Tongue (tissue), 2 donors: ENCODE data around the gene THAP11. TPM values are rescaled to one million over a fixed set of nuclear protein-coding genes. Genes with fewer than 3 reads are reported as not detected.
"Not testable (repeated sequence)": the region's sequence is repeated elsewhere in the genome, so short reads cannot be mapped to it uniquely, and the experiment has no call there.

Experiments
- DNase-seq: peaks from one replicate; pipeline ENCODE4 v3.0.0-alpha.2; 2015
- total RNA-seq: library from RNA; depleted of rRNA; stranded (reverse); fragments of >200 nt; gene quantifications from one replicate; pipeline ENCODE4 v1.2.3, GENCODE V29; 2014

Gene THAP11
- total RNA-seq, 1 donor from 2014 or later = 50.7 TPM

DNA sequence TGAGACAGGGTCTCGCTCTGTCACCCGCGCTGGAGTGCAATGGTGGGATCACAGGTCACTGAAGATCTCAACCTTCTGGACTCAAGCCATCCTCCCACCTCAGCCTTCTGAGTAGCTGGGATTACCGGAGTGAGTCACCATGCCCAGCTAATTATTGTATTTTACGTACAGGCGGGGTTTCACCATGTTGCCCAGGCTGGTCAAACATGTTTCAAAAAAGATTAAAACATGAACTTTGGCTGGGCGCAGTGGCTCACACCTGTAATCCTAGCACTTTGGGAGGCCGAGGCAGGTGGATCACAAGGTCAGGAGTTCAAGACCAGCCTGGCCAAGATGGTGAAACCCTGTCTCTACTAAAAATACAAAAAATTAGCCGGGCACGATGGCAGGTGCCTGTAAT, 4.9 kb upstream of the THAP11 start:
- DNase-seq = not testable (repeated sequence)

GRCh38 chr16:67837811-67838210, 4.3 kb upstream of the THAP11 start:
- no peak for DNase-seq

- no peak for DNase-seq
Measured at GRCh38 chr16:67841198-67841815, 813 bp upstream of the THAP11 start.

- DNase-seq = peak; percentile 54
Measured at GRCh38 chr16:67842509-67843342, 606 bp downstream of the THAP11 start.

DNA sequence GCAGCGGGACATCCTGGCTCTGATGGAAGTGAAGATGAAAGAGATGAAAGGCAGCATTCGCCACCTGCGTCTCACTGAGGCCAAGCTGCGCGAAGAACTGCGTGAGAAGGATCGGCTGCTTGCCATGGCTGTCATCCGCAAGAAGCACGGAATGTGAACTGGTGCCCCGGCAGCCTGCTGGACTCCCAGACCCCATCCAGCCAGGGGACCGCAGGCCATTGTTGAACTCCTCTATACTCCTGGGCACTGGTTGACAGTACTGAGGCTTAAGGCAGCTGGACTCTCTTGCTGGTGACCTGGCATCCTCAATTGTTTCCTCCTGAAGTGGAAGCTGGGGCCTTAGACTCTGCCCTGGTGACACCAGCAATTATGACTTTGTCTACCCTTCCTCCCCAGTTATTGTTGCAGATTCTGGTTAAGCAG, 1.2 kb downstream of the THAP11 start:
- no peak for DNase-seq

GRCh38 chr16:67844497-67844896, 2.4 kb downstream of the THAP11 start:
- peak; percentile 21 for DNase-seq

DNA sequence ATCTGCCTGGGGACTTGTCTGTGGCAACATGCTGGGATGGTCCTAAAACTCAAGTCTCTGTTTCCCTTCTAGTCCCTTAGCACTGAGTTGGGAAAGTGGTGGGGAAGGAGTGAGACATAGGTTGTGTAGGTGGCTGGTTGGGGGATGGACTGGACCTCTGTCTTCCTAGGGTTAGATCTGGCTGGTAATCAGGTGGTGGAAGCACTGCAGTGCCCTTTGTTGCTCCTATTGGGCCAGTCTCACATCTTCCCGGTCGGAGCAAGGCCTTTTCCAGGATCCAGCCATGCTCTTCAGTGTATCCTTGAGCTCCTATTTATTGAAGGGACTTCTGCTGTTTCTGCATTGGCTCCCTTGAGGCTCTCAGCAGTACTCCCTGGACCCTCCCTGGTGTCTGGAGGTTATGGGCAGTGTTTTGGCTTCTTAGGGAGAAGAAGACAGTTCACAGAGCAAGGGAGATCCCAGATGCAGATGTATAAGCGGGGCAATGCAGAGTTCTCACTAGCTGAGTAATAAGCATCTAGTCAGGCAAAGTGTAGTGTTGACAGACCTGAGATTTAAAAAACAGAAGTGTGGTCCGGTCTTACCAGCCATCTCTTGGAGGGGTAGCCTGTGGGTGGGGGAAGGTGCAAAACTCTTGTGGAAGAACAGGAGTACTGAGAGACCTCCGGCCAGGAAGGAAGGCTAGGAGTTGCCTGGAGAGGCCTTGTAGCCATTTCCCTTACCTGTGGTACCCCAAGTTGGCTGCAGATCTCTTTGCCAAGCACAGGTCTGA, 3.4 kb downstream of the THAP11 start:
- DNase-seq = no peak

GRCh38 chr16:67846063-67846319, 3.9 kb downstream of the THAP11 start:
- DNase-seq = no peak

DNA sequence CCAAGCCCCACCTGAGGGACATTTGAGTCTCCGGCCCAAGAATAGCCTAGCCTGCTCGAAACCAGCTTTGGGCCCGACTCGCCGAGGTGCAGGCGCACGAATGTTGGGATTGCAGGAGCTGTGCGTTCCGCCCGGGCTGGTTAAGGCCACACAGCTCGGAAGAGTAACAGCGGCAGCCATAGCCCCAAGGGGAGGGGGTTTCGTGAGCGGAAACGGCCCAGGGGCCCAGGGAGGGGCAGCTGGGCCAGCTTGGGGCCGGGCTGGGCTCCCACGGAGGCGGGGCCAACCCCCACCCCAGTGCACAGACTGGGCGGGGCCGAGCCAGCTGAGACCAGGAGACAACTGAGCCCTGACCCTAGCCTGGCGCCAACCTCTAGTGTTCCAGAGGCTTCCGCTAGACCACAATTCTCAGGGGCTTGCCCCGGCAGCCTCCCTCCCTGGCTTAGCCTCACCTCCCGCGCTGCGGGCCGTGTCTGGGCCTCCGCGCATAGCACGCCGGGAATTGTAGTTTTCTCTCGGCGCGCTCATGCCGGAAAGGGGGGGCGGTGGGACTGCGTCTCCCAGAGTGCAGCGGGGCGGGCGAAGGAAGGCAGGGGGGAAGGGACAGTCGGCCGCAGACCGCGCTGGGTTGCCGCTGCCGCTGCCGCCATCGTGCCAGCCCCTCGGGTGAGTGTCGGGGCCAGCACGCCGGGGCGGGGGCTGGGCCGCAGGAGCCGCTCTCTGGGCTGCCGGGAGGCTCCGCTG, 4.4 kb downstream of the THAP11 start, which contains the start of gene NUTF2:
TSS of gene NUTF2 (plus strand) at position 614 of the 744 bp plus-strand sequence. CDS start 18,198 bp downstream, outside the sequence.
- peak; percentile 99 for DNase-seq

GRCh38 chr16:67847064-67847861, 5.1 kb downstream of the THAP11 start, which contains the start of gene CENPT:
TSS of gene CENPT (minus strand) at chr16:67847693. CDS start at chr16:67833859, 13,834 bp downstream.
- peak; percentile 47 for DNase-seq

- DNase-seq = no peak
Measured at GRCh38 chr16:67848118-67848517, 6.0 kb downstream of the THAP11 start.

GRCh38 chr16:67853670-67854069, 11.6 kb downstream of the THAP11 start:
- no peak for DNase-seq

- DNase-seq = no peak
Measured at GRCh38 chr16:67855789-67856188, 13.7 kb downstream of the THAP11 start.

- no peak for DNase-seq
Measured at GRCh38 chr16:67856927-67857546, 14.9 kb downstream of the THAP11 start.

- peak; percentile 70 for DNase-seq
Measured at GRCh38 chr16:67857547-67858233, 15.6 kb downstream of the THAP11 start.

- DNase-seq = no peak
Measured at GRCh38 chr16:67858500-67858899, 16.4 kb downstream of the THAP11 start.

- no peak for DNase-seq
Measured at GRCh38 chr16:67860589-67861398, 18.7 kb downstream of the THAP11 start.

DNA sequence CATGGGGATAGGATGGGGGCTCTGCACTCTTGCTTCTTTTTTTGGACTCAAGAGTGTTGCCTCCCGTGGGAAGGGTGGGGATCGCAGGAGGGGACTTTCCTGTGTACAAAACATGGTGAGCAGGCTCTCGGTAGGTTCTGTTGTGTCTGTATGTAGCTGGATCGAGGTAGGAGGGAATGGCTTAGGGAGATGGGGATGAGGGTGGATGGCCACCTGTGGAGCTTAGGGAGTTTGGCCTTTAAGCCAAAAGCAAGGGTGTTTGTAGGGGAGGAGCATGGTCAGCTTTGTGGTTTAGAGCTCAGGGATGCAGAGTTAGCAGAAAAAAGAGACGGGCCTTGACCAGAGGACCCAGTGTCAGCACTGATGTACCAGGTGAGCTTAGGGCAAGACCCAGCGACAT, 19.8 kb downstream of the THAP11 start:
- DNase-seq = no peak
